ENCODE measurements around the gene ANKRD12.

- no peak for TF ChIP-seq EZH2 (IDR thresholded peaks at IDR 0.05; ENCODE audit: borderline replicate concordance, low read length)
- no peak for TF ChIP-seq CTCF (IDR thresholded peaks at IDR 0.05; ENCODE audit: low read length)
Measured at GRCh38 chr18:9260388-9261380, 124.1 kb downstream of the ANKRD12 start.

Measured in OCI-LY1 (cell line).